ENCODE results near the gene SIRT1. TPM values are rescaled to one million over a fixed set of nuclear protein-coding genes. Genes with fewer than 3 reads are reported as not detected.

The SIRT1 gene
- total and polyA plus RNA-seq, 9 of the 15 experiments (the other 6 are each of a cell fraction or from before 2014, with no cell fraction given): 7.8 to 25.8 (median 19.1) TPM

- 91% methylated on average over 6 of the region's 6 CpGs for WGBS (ENCODE audit: insufficient coverage, low coverage, missing lambda C conversion rate)
- DNase-seq (ENCODE audit: extremely low read depth in 1 of 4, low spot score in 3 of 4) (no peak), ATAC-seq (no peak), FAIRE-seq (no peak)
- Histone ChIP-seq H3K4me1 (replicated peaks in 1 of 2; ENCODE audit: control insufficient read depth in 2 of 2, insufficient read depth in 2 of 2, low read length in 2 of 2) (no peaks in the 10 kb centered on the region), H3K9me1 (ENCODE audit: control insufficient read depth, insufficient read depth, low read length) (no peaks in the 10 kb centered on the region), H4K20me1 (replicated peaks; ENCODE audit: control insufficient read depth, insufficient read depth, low read length) (no peaks in the 10 kb centered on the region), H3K27ac (ENCODE audit: extremely low read depth, low read depth, low read length) (no peak overlapping the region), H3K36me3 (ENCODE audit: control insufficient read depth, insufficient read depth, low read length) (peaks cover 12% of the 10 kb centered on the region; the same call in 2 of the 3 replicates), H2AFZ (ENCODE audit: low read depth, low read length) (no peak overlapping the region), H3K9me3 (replicated peaks; ENCODE audit: control insufficient read depth, insufficient read depth, low read depth, low read length) (no peaks in the 10 kb centered on the region), H3K9ac (ENCODE audit: insufficient read depth in 1 of 2, low read depth in 2 of 2, low read length in 2 of 2) (no peak overlapping the region), H3K27me3 (ENCODE audit: control insufficient read depth in 2 of 2, insufficient read depth in 2 of 2, low read length in 2 of 2) (no peaks in the 10 kb centered on the region), H3K4me3 (no peak overlapping the region), H3K4me2 (ENCODE audit: insufficient read depth, low read length) (no peak overlapping the region), H3K79me2 (ENCODE audit: control insufficient read depth, insufficient read depth, low read length) (no peaks in the 10 kb centered on the region)
- intact Hi-C loops (cut with micrococcal nuclease) (no loop called here), in situ Hi-C loops (cut with MboI) (no loop called here)
- ChIA-PET CTCF (ENCODE audit: low intra/inter-chr PET ratio) (no interaction called here), POLR2A (no interaction called here)
- BruUV-seq (replicated peaks): no TSS peak
- peak; percentile 98 for TF ChIP-seq PRDM10 (IDR thresholded peaks at IDR 0.05; ENCODE audit: partially characterized antibody)
- peak in 1 of 2 experiments; percentile 60; a peak in 1 of 4 replicates for TF ChIP-seq FOXK2 (conservative IDR thresholded peaks at IDR 0.05 in 1 of 2, IDR thresholded peaks at IDR 0.05 in 1 of 2; ENCODE audit: low read depth in 2 of 2)
- no peak for TF ChIP-seq LEF1 (IDR thresholded peaks at IDR 0.05)
- peak; percentile 75 for TF ChIP-seq ATF7 (IDR thresholded peaks at IDR 0.05)
- no peak for TF ChIP-seq SOX6 (IDR thresholded peaks at IDR 0.05)
- TF ChIP-seq ATF3 (IDR thresholded peaks at IDR 0.05): no peak
- no peak for TF ChIP-seq ATF3 (CRISPR knock-in tag; conservative IDR thresholded peaks at IDR 0.05)
- TF ChIP-seq ARID2 (IDR thresholded peaks at IDR 0.05): no peak
- TF ChIP-seq SRSF1 (IDR thresholded peaks at IDR 0.05; ENCODE audit: low read depth, low read length): no peak
- TF ChIP-seq CREB1 (IDR thresholded peaks at IDR 0.05): no peak
- TF ChIP-seq CREB1 (CRISPR knock-in tag; IDR thresholded peaks at IDR 0.05): no peak
- TF ChIP-seq CTBP1 (IDR thresholded peaks at IDR 0.05; ENCODE audit: borderline replicate concordance): no peak
- TF ChIP-seq GATAD2A (IDR thresholded peaks at IDR 0.05): no peak
- no peak for TF ChIP-seq MAFK (IDR thresholded peaks at IDR 0.05; ENCODE audit: low read length)
- no peak for TF ChIP-seq CHD1 (IDR thresholded peaks at IDR 0.05; ENCODE audit: low read length)
- TF ChIP-seq NR4A1 (CRISPR knock-in tag; IDR thresholded peaks at IDR 0.05): no peak
- TF ChIP-seq NR4A1 (tag; IDR thresholded peaks at IDR 0.05): no peak
- no peak for TF ChIP-seq IFI16 (CRISPR knock-in tag; IDR thresholded peaks at IDR 0.05)
- no peak for TF ChIP-seq E2F4 (CRISPR knock-in tag; IDR thresholded peaks at IDR 0.05; ENCODE audit: low read depth)
- TF ChIP-seq HDAC3 (IDR thresholded peaks at IDR 0.05; ENCODE audit: borderline replicate concordance, partially characterized antibody): no peak
- no peak for TF ChIP-seq RNF2 (IDR thresholded peaks at IDR 0.05)
- no peak for TF ChIP-seq HNRNPUL1 (IDR thresholded peaks at IDR 0.05; ENCODE audit: low read length)
These were observed 71.2 kb downstream of the SIRT1 start for GRCh38 chr10:67955614-67956013.

All from K562 (cell line).